Ishikawa (cell line): Measurements from ENCODE around the gene LPCAT1.

ENCODE experiments used
- CEBPB ChIP-seq: IDR thresholded peaks from 2 replicates; pipeline ENCODE4 v1.6.1; 2012
- CREB1 ChIP-seq: IDR thresholded peaks from 2 replicates; pipeline ENCODE4 v1.6.1; 2012; ENCODE audit warnings: low read depth
- EGR1 ChIP-seq: IDR thresholded peaks from 2 replicates; pipeline ENCODE4 v1.6.1; 2012
- EP300 ChIP-seq: IDR thresholded peaks from 2 replicates; pipeline ENCODE4 v1.6.1; 2012; ENCODE audit warnings: borderline replicate concordance
- FOXM1 ChIP-seq: IDR thresholded peaks from 2 replicates; pipeline ENCODE4 v1.6.1; 2012; ENCODE audit warnings: low read depth, borderline replicate concordance
- MAX ChIP-seq: IDR thresholded peaks from 2 replicates; pipeline ENCODE4 v1.6.1; 2012
- NFIC ChIP-seq: IDR thresholded peaks from 2 replicates; pipeline ENCODE4 v1.6.1; 2012
- RAD21 ChIP-seq: IDR thresholded peaks from 2 replicates; pipeline ENCODE4 v1.6.1; 2012; ENCODE audit warnings: low read depth
- REST ChIP-seq: IDR thresholded peaks from 2 replicates; pipeline ENCODE4 v1.6.1; 2012; ENCODE audit warnings: low read depth, mild to moderate bottlenecking
- TAF1 ChIP-seq: IDR thresholded peaks from 2 replicates; pipeline ENCODE4 v1.6.1; 2012; ENCODE audit warnings: low read depth, mild to moderate bottlenecking
- TCF12 ChIP-seq: IDR thresholded peaks from 2 replicates; pipeline ENCODE4 v1.6.1; 2012; ENCODE audit warnings: low read depth
- TEAD4 ChIP-seq: IDR thresholded peaks from 2 replicates; pipeline ENCODE4 v1.6.1; 2012
- USF1 ChIP-seq: IDR thresholded peaks from 2 replicates; pipeline ENCODE4 v1.6.1; 2012
- YY1 ChIP-seq: IDR thresholded peaks from 2 replicates; pipeline ENCODE4 v1.6.1; 2012; ENCODE audit warnings: low read depth
- ZBTB7A ChIP-seq: IDR thresholded peaks from 2 replicates; pipeline ENCODE4 v1.6.1; 2012; ENCODE audit warnings: low read depth

The LPCAT1 gene

GRCh38 chr5:1483064-1483463, 40.7 kb downstream of the LPCAT1 start:
- no peak for TF ChIP-seq TAF1
- TF ChIP-seq FOXM1, result no peak
- no peak for TF ChIP-seq YY1
- TF ChIP-seq CREB1, result no peak
- TF ChIP-seq EGR1, result no peak
- TF ChIP-seq ZBTB7A, result no peak
- TF ChIP-seq NFIC, result no peak
- no peak for TF ChIP-seq RAD21
- TF ChIP-seq USF1, result no peak
- TF ChIP-seq TCF12, result no peak
- TF ChIP-seq EP300, result no peak
- TF ChIP-seq CEBPB, result no peak
- TF ChIP-seq REST, result no peak
- no peak for TF ChIP-seq MAX
- TF ChIP-seq TEAD4, result no peak

GRCh38 chr5:1481959-1482331, 41.8 kb downstream of the LPCAT1 start:
- TF ChIP-seq ZBTB7A (no peak), NFIC (no peak), TEAD4 (no peak), CREB1 (no peak), FOXM1 (no peak), REST (no peak), RAD21 (no peak)

- TF ChIP-seq TAF1, result no peak
- no peak for TF ChIP-seq ZBTB7A
- no peak for TF ChIP-seq EGR1
- TF ChIP-seq CREB1, result no peak
- no peak for TF ChIP-seq TCF12
- TF ChIP-seq TEAD4, result no peak
- no peak for TF ChIP-seq RAD21
- TF ChIP-seq MAX, result no peak
- no peak for TF ChIP-seq REST
Observed at GRCh38 chr5:1481266-1481958, 42.3 kb downstream of the LPCAT1 start.

GRCh38 chr5:1480806-1481205, 43.0 kb downstream of the LPCAT1 start:
- TF ChIP-seq TEAD4 (no peak), REST (no peak), EGR1 (no peak)
